Activated T-cell treated with anti-CD3 and anti-CD28 coated beads, Interleukin-2, amount 50 U/mL, for 1 hour (primary cell): ENCODE data around the gene CBX8.
A peak's percentile ranks its signal among the peaks of the same experiment; 100 is the strongest.

Experiments
- DNase-seq: peaks from one replicate; pipeline ENCODE4 v3.0.0-alpha.2; 2020

The CBX8 gene

GRCh38 chr17:79834565-79835469 is 37.9 kb upstream of the CBX8 start:
- DNase-seq, result peak; percentile 70

- DNase-seq, result no peak
Measured at GRCh38 chr17:79833744-79834564, 37.1 kb upstream of the CBX8 start.

- no peak for DNase-seq
Measured at GRCh38 chr17:79833110-79833450, 36.2 kb upstream of the CBX8 start.

GRCh38 chr17:79832218-79833109 is 35.6 kb upstream of the CBX8 start:
- no peak for DNase-seq

GRCh38 chr17:79831265-79832217 is 34.7 kb upstream of the CBX8 start:
- no peak for DNase-seq

GRCh38 chr17:79830763-79831264 is 33.9 kb upstream of the CBX8 start:
- DNase-seq, result no peak

- DNase-seq, result no peak
Measured at GRCh38 chr17:79830303-79830702, 33.4 kb upstream of the CBX8 start.

GRCh38 chr17:79829457-79829856 is 32.6 kb upstream of the CBX8 start:
- no peak for DNase-seq

- no peak for DNase-seq
Measured at GRCh38 chr17:79829004-79829403, 32.1 kb upstream of the CBX8 start.

- DNase-seq, result no peak
Measured at GRCh38 chr17:79826841-79827578, 30.1 kb upstream of the CBX8 start.

GRCh38 chr17:79826204-79826680 is 29.4 kb upstream of the CBX8 start:
- DNase-seq, result no peak

GRCh38 chr17:79825580-79825921 is 28.7 kb upstream of the CBX8 start:
- DNase-seq, result no peak

- DNase-seq, result no peak
Measured at GRCh38 chr17:79824893-79825579, 28.2 kb upstream of the CBX8 start.

GRCh38 chr17:79824234-79824633 is 27.4 kb upstream of the CBX8 start:
- DNase-seq, result no peak

GRCh38 chr17:79822583-79823124 is 25.8 kb upstream of the CBX8 start:
- DNase-seq, result no peak

GRCh38 chr17:79821331-79822095 is 24.6 kb upstream of the CBX8 start:
- no peak for DNase-seq

- DNase-seq, result no peak
Measured at GRCh38 chr17:79820959-79821330, 24.1 kb upstream of the CBX8 start.

GRCh38 chr17:79819534-79820276 is 22.8 kb upstream of the CBX8 start:
- no peak for DNase-seq
